ENCODE results near the gene APP. TPM values are rescaled to one million over a fixed set of nuclear protein-coding genes. Genes with fewer than 3 reads are reported as not detected.
"Not testable (repeated sequence)": the region's sequence is repeated elsewhere in the genome, so short reads cannot be mapped to it uniquely, and the experiment has no call there.

Gene APP
- total and polyA plus RNA-seq, 12 donors, result 106 to 434 (median 389) TPM

DNA sequence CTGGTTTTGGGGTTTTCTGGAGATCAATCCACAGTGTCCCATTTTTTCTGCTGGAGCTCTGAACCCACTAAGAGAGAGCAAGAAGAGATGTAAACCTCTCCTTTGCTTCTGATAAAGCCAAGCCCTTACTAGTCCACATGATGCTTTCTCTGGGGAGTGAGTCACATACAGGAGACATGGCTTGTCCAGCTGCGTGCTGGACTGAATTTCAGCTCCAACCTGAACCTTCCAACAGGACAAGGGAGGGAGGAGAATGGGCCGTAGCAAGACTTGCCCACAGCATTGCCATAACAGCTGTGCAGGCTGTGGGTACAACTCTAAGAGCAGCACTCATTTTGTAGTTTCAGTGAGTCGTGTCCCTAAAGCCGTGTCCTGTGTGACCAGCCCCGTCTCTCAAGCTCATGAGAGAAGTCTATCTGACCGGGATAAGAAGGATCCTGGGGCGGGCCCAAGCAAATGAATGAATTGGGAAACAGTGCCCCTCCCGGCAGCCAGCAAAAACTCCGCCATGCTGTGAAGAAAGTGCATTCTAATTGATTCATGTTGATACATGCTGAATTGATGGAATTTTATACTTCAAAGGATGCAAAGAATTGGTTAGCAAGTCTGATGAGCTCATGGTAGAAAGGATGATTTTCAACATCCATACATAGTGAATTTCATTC lies 240.6 kb downstream of the APP start:
- H3K4me3 ChIP-seq, result no peak overlapping the region
- no peak for TF ChIP-seq CTCF (IDR thresholded peaks at IDR 0.05)
- H3K36me3 ChIP-seq, result no peaks in the 10 kb centered on the region
- H3K9me3 ChIP-seq, result no peaks in the 10 kb centered on the region
- H3K27ac ChIP-seq, result peak overlapping the region in 1 of 10 donors; percentile 36
- intact Hi-C loops (cut with DNase I), result loop anchor here in 1 of 10 donors (5.0 kb wide), 1 partner anchor 52 kb away; no protein-coding TSS in a partner anchor
- H3K27me3 ChIP-seq, result no peaks in the 10 kb centered on the region
- peak in 1 of 8 donors; percentile 29 for ATAC-seq
- H3K4me1 ChIP-seq, result peaks cover 8 to 86% (median 41%) of the 10 kb centered on the region in 9 donors
- DNase-seq, result no peak
- WGBS, 2 donors, result 74 to 82% methylated on average over 9 of the region's 9 CpGs

DNA sequence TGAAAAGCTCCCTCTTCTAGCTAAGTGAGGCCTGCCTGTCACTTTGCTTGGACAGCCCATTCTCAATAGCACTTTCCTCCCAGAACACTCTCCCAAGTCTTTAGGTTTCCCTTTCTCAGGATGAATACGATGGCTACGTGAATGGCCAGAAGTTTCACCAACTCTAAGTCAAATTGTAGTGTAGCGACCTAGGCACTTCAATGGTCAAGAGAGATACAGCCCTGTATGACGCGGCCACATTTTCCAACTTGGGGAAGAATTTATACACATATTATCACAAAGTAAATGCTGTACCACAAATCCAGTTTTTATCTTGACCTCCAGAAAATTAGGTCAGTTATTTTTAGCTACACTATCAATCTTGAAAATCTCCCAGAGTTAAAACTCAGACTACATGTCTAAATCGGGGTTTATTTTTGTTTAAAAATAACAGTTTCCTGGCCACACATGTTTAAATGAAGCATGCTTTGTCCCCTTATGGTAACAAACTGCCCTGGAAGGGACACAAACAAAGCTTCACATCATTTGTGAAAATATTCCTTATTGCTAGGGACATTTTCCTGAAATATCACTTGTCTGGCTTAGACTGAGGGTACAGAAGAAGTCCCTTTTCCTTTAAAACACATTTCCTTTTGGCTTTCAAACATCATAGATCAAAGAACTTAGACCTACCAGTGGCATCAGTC lies 243.2 kb downstream of the APP start:
- Histone ChIP-seq H3K27ac (peak overlapping the region; percentile 43 to 91 (median 63)), H3K27me3 (no peaks in the 10 kb centered on the region), H3K36me3 (no peaks in the 10 kb centered on the region), H3K4me3 (no peak overlapping the region), H3K4me1 (peaks cover 8 to 73% (median 35%) of the 10 kb centered on the region in 9 donors), H3K9me3 (no peaks in the 10 kb centered on the region)
- ATAC-seq, result peak in 7 of 8 donors; percentile 13 to 54 (median 23)
- TF ChIP-seq CTCF (IDR thresholded peaks at IDR 0.05), result no peak
- WGBS, 2 donors, result 63 to 64% methylated on average over 6 of the region's 6 CpGs
- DNase-seq, result no peak
- intact Hi-C loops (cut with DNase I), result loop anchor here in 1 of 10 donors (5.0 kb wide), 1 partner anchor 55 kb away; no protein-coding TSS in a partner anchor

DNA sequence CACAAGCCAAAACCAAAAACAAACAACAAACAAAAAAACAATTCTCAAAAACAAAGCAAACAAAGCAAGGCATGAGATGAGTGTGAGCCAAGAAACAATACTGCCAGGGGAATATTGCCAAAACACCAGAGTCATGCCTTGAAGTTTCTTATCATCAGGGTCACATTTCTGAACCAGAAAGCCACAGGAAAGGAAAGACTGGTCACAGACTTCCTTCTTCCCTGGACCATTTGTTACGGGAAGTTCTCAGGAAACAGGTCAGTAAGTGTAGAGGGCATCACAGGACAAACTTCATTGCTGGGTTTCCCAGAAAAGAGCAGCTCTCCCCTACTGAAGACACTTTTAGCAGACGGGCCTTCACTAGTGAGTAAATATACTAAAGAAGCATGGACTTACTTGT lies 244.6 kb downstream of the APP start:
- no peaks in the 10 kb centered on the region for H3K27me3 ChIP-seq
- ATAC-seq (peak; percentile 86 to 95 (median 90)), DNase-seq (peak in 1 of 2 donors; percentile 64)
- no peak for TF ChIP-seq CTCF (IDR thresholded peaks at IDR 0.05)
- no peaks in the 10 kb centered on the region for H3K36me3 ChIP-seq
- H3K9me3 ChIP-seq, result no peaks in the 10 kb centered on the region
- 18 to 25% methylated on average over 2 of the region's 2 CpGs for WGBS, 2 donors
- peak overlapping the region; percentile 20 to 91 (median 63) for H3K27ac ChIP-seq
- intact Hi-C loops (cut with DNase I), result loop anchor here in 1 of 10 donors (5.0 kb wide), 1 partner anchor 56 kb away; no protein-coding TSS in a partner anchor
- peaks cover 8 to 63% (median 31%) of the 10 kb centered on the region in 9 donors for H3K4me1 ChIP-seq
- H3K4me3 ChIP-seq, result no peak overlapping the region

DNA sequence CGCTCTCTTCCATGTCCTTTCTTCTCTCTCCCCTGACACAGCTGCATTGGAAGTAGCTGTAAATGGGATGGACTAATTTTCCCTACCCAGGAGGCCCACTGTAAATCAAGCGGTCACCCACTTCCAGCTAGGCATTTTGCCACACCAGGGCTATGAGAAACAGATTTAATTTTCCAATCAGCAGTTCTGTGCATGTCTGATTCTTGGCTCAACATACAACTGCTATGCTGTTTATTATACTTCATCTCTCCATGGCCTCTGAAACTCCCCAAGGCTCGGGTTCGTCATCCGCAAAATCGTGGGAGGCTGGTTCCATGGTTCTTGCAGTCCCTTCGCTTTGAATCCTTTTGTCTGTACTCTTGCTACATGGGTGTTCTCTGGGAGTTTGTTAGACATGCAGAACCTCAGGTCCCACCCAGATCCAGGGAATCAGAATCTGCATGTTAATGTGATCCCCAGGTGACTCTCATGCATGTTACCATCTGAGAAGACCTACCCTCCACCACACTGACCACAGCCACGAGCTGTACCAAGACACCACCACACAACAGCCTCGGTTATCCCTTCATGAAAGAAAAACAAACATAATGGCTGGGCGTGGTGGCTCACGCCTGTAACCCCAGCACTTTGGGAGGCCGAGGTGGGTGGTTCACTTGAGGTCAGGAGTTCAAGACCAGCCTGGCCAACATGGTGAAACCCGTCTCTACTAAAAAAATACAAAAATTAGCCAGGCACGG lies 245.3 kb downstream of the APP start:
- ATAC-seq, result peak in 3 of 8 donors; percentile 3 to 17 (median 5)
- Histone ChIP-seq H3K9me3 (peaks cover 0 to under 1% (median 0%) of the 10 kb centered on the region in 11 donors), H3K27me3 (no peaks in the 10 kb centered on the region), H3K36me3 (no peaks in the 10 kb centered on the region), H3K27ac (peak overlapping the region in 8 of 10 donors; percentile 32 to 91 (median 54)), H3K4me1 (peaks cover 8 to 58% (median 30%) of the 10 kb centered on the region in 9 donors), H3K4me3 (no peak overlapping the region)
- TF ChIP-seq CTCF (IDR thresholded peaks at IDR 0.05), result no peak
- intact Hi-C loops (cut with DNase I), result loop anchor here in 1 of 10 donors (5.0 kb wide), 1 partner anchor 57 kb away; no protein-coding TSS in a partner anchor
- no peak for DNase-seq
- 77 to 80% methylated on average over 13 to 14 of the region's 14 CpGs for WGBS, 2 donors

- ATAC-seq; DNase-seq; H3K27ac ChIP-seq; H3K27me3 ChIP-seq; H3K4me3 ChIP-seq; intact Hi-C loops (cut with DNase I); H3K36me3 ChIP-seq: not testable (repeated sequence)
- 98 to 99% methylated on average over 9 to 16 of the region's 17 CpGs for WGBS, 2 donors
- Histone ChIP-seq H3K4me1 (peaks cover 0 to 12% (median 9%) of the 10 kb centered on the region in 9 donors), H3K9me3 (peaks cover 0 to 11% (median 0%) of the 10 kb centered on the region in 11 donors)
These were observed 252.4 kb downstream of the APP start for GRCh38 chr21:25918152-25918551.
